HEK293 (cell line): ENCODE data around the gene BZW2.

Experiments
- CTCF ChIA-PET: fragments of 350-600 bp; formaldehyde crosslinking; extraction: SDS; loops from one replicate; lab custom pipeline; 2021; ENCODE audit warnings: antibody characterized with exemption; lab: Yijun Ruan, JAX
- POLR2A ChIA-PET: fragments of 300-600 bp; formaldehyde crosslinking; extraction: SDS; loops from one replicate; lab custom pipeline; 2020; ENCODE audit warnings: antibody characterized with exemption, inconsistent platforms; lab: Yijun Ruan, JAX
- H3K27ac ChIP-seq: fragments of 200-500 bp; sonication (Bioruptor generic); 2 replicates; pipeline ENCODE4 v1.5.1; 2014; ENCODE audit warnings: low read depth, low read length, control low read depth, inconsistent platforms; ENCODE audit errors: extremely low read depth
- H3K36me3 ChIP-seq, 2 experiments: fragments of 200-500 bp in 1 of 2; sonication (Bioruptor generic) in 1 of 2; 1 replicate in 1 of 2; 2 replicates in 1 of 2; pipeline ENCODE4 v1.5.1; 2014 to 2017; ENCODE audit warnings: inconsistent platforms in 2 of 2, low read length in 2 of 2; ENCODE audit not compliant: control insufficient read depth in 2 of 2, insufficient read depth in 1 of 2
- H3K4me1 ChIP-seq: fragments of 200-500 bp; sonication (Bioruptor generic); 2 replicates; pipeline ENCODE4 v1.5.1; 2014; ENCODE audit warnings: mild to moderate bottlenecking, low read length, inconsistent platforms; ENCODE audit not compliant: control insufficient read depth, insufficient read depth
- H3K4me3 ChIP-seq: 2 replicates; pipeline ENCODE4 v1.5.1; 2011; ENCODE audit warnings: low read depth, mild to moderate bottlenecking, control low read depth, low read length, moderate library complexity
- H3K9me3 ChIP-seq: fragments of 200-500 bp; sonication (Bioruptor generic); 2 replicates; pipeline ENCODE4 v1.5.1; 2014; ENCODE audit warnings: low read depth, low read length, inconsistent platforms; ENCODE audit not compliant: control insufficient read depth, insufficient read depth
- BCL6B ChIP-seq: fragments of 450-650 bp; formaldehyde crosslinking; IDR thresholded peaks from 2 replicates; pipeline ENCODE4 v1.5.1; 2017; ENCODE audit warnings: missing biosample characterization, missing genetic modification characterization
- EGR2 ChIP-seq: fragments of 450-650 bp; formaldehyde crosslinking; IDR thresholded peaks from 2 replicates; pipeline ENCODE4 v1.5.1; 2016; ENCODE audit warnings: low read depth, missing biosample characterization, missing genetic modification characterization
- FEZF1 ChIP-seq: fragments of 450-650 bp; formaldehyde crosslinking; IDR thresholded peaks from 2 replicates; pipeline ENCODE4 v1.5.1; 2016; ENCODE audit warnings: missing biosample characterization, missing genetic modification characterization
- OSR2 ChIP-seq: fragments of 450-650 bp; formaldehyde crosslinking; IDR thresholded peaks from 2 replicates; pipeline ENCODE4 v1.5.1; 2016; ENCODE audit warnings: missing biosample characterization, missing genetic modification characterization
- PRDM4 ChIP-seq: fragments of 450-650 bp; formaldehyde crosslinking; IDR thresholded peaks from 2 replicates; pipeline ENCODE4 v1.5.1; 2017; ENCODE audit warnings: missing biosample characterization, missing genetic modification characterization
- RBAK ChIP-seq: fragments of 450-650 bp; formaldehyde crosslinking; IDR thresholded peaks from 2 replicates; pipeline ENCODE4 v1.5.1; 2016; ENCODE audit warnings: missing biosample characterization, missing genetic modification characterization
- ZBTB26 ChIP-seq: fragments of 450-650 bp; formaldehyde crosslinking; optimal IDR thresholded peaks from 2 replicates; pipeline ENCODE3; 2016; ENCODE audit warnings: missing biosample characterization, mild to moderate bottlenecking, missing genetic modification characterization
- ZFP37 ChIP-seq: fragments of 450-650 bp; formaldehyde crosslinking; IDR thresholded peaks from 2 replicates; pipeline ENCODE4 v1.5.1; 2016; ENCODE audit warnings: missing biosample characterization, missing genetic modification characterization
- ZNF146 ChIP-seq: fragments of 450-650 bp; formaldehyde crosslinking; IDR thresholded peaks from 2 replicates; pipeline ENCODE4 v1.5.1; 2016; ENCODE audit warnings: missing biosample characterization, missing genetic modification characterization
- ZNF184 ChIP-seq: fragments of 450-650 bp; IDR thresholded peaks from 2 replicates; pipeline ENCODE4 v1.5.1; 2018; ENCODE audit warnings: missing biosample characterization, mild to moderate bottlenecking, missing genetic modification characterization
- ZNF292 ChIP-seq: fragments of 450-650 bp; formaldehyde crosslinking; IDR thresholded peaks from 2 replicates; pipeline ENCODE4 v1.5.1; 2016; ENCODE audit warnings: low read depth, missing biosample characterization, missing genetic modification characterization, borderline replicate concordance
- ZNF341 ChIP-seq: fragments of 450-650 bp; formaldehyde crosslinking; IDR thresholded peaks from 2 replicates; pipeline ENCODE4; 2016; ENCODE audit warnings: low read depth, missing biosample characterization, missing genetic modification characterization
- ZNF354C ChIP-seq: fragments of 450-650 bp; formaldehyde crosslinking; IDR thresholded peaks from 2 replicates; pipeline ENCODE4 v1.5.1; 2016; ENCODE audit warnings: missing biosample characterization, missing genetic modification characterization, low read depth, borderline replicate concordance
- ZNF433 ChIP-seq: fragments of 450-650 bp; formaldehyde crosslinking; IDR thresholded peaks from 2 replicates; pipeline ENCODE4 v1.5.1; 2016; ENCODE audit warnings: missing biosample characterization, missing genetic modification characterization, low read depth
- ZNF514 ChIP-seq: fragments of 450-650 bp; formaldehyde crosslinking; IDR thresholded peaks from 2 replicates; pipeline ENCODE4 v1.5.1; 2016; ENCODE audit warnings: missing biosample characterization, missing genetic modification characterization
- ZNF518A ChIP-seq: fragments of 450-650 bp; formaldehyde crosslinking; conservative IDR thresholded peaks from 2 replicates; pipeline ENCODE4 v1.5.1; 2016; ENCODE audit warnings: low read depth, missing biosample characterization, missing genetic modification characterization
- ZNF549 ChIP-seq: fragments of 450-650 bp; IDR thresholded peaks from 2 replicates; pipeline ENCODE4 v1.5.1; 2018; ENCODE audit warnings: missing biosample characterization, missing genetic modification characterization, mild to moderate bottlenecking, inconsistent platforms, moderate library complexity
- ZNF837 ChIP-seq: fragments of 450-650 bp; formaldehyde crosslinking; IDR thresholded peaks from 2 replicates; pipeline ENCODE4 v1.5.1; 2016; ENCODE audit warnings: missing biosample characterization, missing genetic modification characterization
- ZSCAN18 ChIP-seq: fragments of 450-650 bp; formaldehyde crosslinking; IDR thresholded peaks from 2 replicates; pipeline ENCODE4 v1.5.1; 2016; ENCODE audit warnings: missing biosample characterization, missing genetic modification characterization

The BZW2 gene

GRCh38 chr7:16711730-16712129 is 65.7 kb downstream of the BZW2 start (continued):
- TF ChIP-seq ZNF518A (tag by site-specific recombination), result no peak

- no peak overlapping the region for H3K4me3 ChIP-seq
- TF ChIP-seq PRDM4 (no peak), EGR2 (tag by site-specific recombination) (no peak), ZBTB26 (no peak), ZNF433 (tag by site-specific recombination) (no peak), ZNF514 (tag by site-specific recombination) (no peak), RBAK (tag by site-specific recombination) (no peak), ZSCAN18 (tag by site-specific recombination) (no peak), ZNF354C (tag by site-specific recombination) (no peak), ZNF549 (tag by site-specific recombination) (no peak), FEZF1 (tag by site-specific recombination) (no peak), ZNF837 (tag by site-specific recombination) (no peak), ZFP37 (no peak)
- H3K9me3 ChIP-seq, result no peaks in the 10 kb centered on the region
- H3K4me1 ChIP-seq, result no peaks in the 10 kb centered on the region
- ChIA-PET POLR2A (interaction anchor here (0.7 kb wide), 1 partner anchor 135 kb away, joined by 3 read pairs; no protein-coding TSS in a partner anchor), CTCF (no interaction called here)
- no peaks in the 10 kb centered on the region for H3K36me3 ChIP-seq
- H3K27ac ChIP-seq, result no peak overlapping the region
Measured at GRCh38 chr7:16712916-16713315, 66.9 kb downstream of the BZW2 start.

GRCh38 chr7:16715928-16716327 is 69.9 kb downstream of the BZW2 start:
- TF ChIP-seq BCL6B (tag by site-specific recombination) (no peak), ZNF341 (tag by site-specific recombination) (no peak), ZNF146 (tag by site-specific recombination) (no peak), OSR2 (tag by site-specific recombination) (no peak), ZNF292 (tag by site-specific recombination) (no peak), ZNF184 (tag by site-specific recombination) (no peak)
- no peak overlapping the region for H3K27ac ChIP-seq
- no peaks in the 10 kb centered on the region for H3K36me3 ChIP-seq
- H3K4me1 ChIP-seq, result no peaks in the 10 kb centered on the region
- no peaks in the 10 kb centered on the region for H3K9me3 ChIP-seq
- POLR2A ChIA-PET, result no interaction called here
- CTCF ChIA-PET, result interaction anchor here (1.1 kb wide), 1 partner anchor 175 kb away, joined by 3 read pairs; no protein-coding TSS in a partner anchor
- no peak overlapping the region for H3K4me3 ChIP-seq
